Mesendoderm (in vitro differentiated cells): ENCODE measurements around the gene SECISBP2L.

Experiments used
- DNase-seq: peaks from one replicate; pipeline ENCODE4 v3.0.0; 2013
- H2AK5ac ChIP-seq: 2 replicates; pipeline ENCODE4 v1.6.1; 2013; ENCODE audit warnings: low read length, inconsistent platforms
- H2BK120ac ChIP-seq: 2 replicates; pipeline ENCODE4 v1.6.1; 2013; ENCODE audit warnings: low read depth, mild to moderate bottlenecking, low read length, moderate library complexity, mixed read lengths
- H2BK15ac ChIP-seq: replicated peaks from 2 replicates; pipeline ENCODE4 v1.6.1; 2013; ENCODE audit warnings: low read depth, mild to moderate bottlenecking, moderate library complexity
- H2BK5ac ChIP-seq: 2 replicates; pipeline ENCODE4 v1.6.1; 2013; ENCODE audit warnings: low read length, inconsistent platforms
- H3K18ac ChIP-seq: 2 replicates; pipeline ENCODE4 v1.6.1; 2013; ENCODE audit warnings: mild to moderate bottlenecking, low read length, mixed read lengths
- H3K23ac ChIP-seq: one replicate; pipeline ENCODE4 v1.6.1; 2013; ENCODE audit warnings: low read length
- H3K27ac ChIP-seq: 2 replicates; pipeline ENCODE4 v1.5.1; 2013; ENCODE audit warnings: low read depth, mild to moderate bottlenecking, inconsistent platforms, low read length, moderate library complexity
- H3K27me3 ChIP-seq: 2 replicates; pipeline ENCODE4 v1.6.1; 2013; ENCODE audit warnings: low read length, control low read depth, mild to moderate bottlenecking, inconsistent platforms; ENCODE audit not compliant: insufficient read depth, poor library complexity
- H3K36me3 ChIP-seq: 2 replicates; pipeline ENCODE4 v1.6.1; 2013; ENCODE audit warnings: low read length, inconsistent platforms; ENCODE audit not compliant: control insufficient read depth, insufficient read depth
- H3K4ac ChIP-seq: one replicate; pipeline ENCODE4 v1.6.1; 2013; ENCODE audit warnings: low read depth, mild to moderate bottlenecking, low read length, moderate library complexity
- H3K4me1 ChIP-seq: 2 replicates; pipeline ENCODE4 v1.6.1; 2013; ENCODE audit warnings: low read depth, low read length, inconsistent platforms; ENCODE audit not compliant: control insufficient read depth
- H3K4me2 ChIP-seq: 2 replicates; pipeline ENCODE4 v1.6.1; 2013; ENCODE audit warnings: low read length
- H3K4me3 ChIP-seq: 2 replicates; pipeline ENCODE4 v1.5.1; 2013; ENCODE audit warnings: mild to moderate bottlenecking, low read length
- H3K56ac ChIP-seq: one replicate; pipeline ENCODE4 v1.6.1; 2013; ENCODE audit warnings: low read length
- H3K79me1 ChIP-seq: 2 replicates; pipeline ENCODE4 v1.6.1; 2013; ENCODE audit warnings: low read length, inconsistent platforms
- H3K79me2 ChIP-seq: 2 replicates; pipeline ENCODE4 v1.6.1; 2013; ENCODE audit warnings: mild to moderate bottlenecking, low read length; ENCODE audit not compliant: control insufficient read depth, insufficient read depth
- H3K9ac ChIP-seq: 2 replicates; pipeline ENCODE4 v1.6.1; 2013; ENCODE audit warnings: low read length, inconsistent platforms
- H4K5ac ChIP-seq: one replicate; pipeline ENCODE4 v1.6.1; 2013; ENCODE audit warnings: low read length
- H4K8ac ChIP-seq: one replicate; pipeline ENCODE4 v1.6.1; 2013; ENCODE audit warnings: low read depth, mild to moderate bottlenecking, control low read depth, low read length, moderate library complexity
- WGBS: extraction: QIAGEN DNeasy Blood & Tissue Kit; methylation state at CpG from one replicate; pipeline ENCODE4 v1.1.7; 2013; ENCODE audit warnings: low lambda C conversion rate, missing lambda C conversion rate; ENCODE audit not compliant: insufficient coverage; ENCODE audit errors: extremely low coverage; 5-methylcytosine and 5-hydroxymethylcytosine counted together

Gene SECISBP2L

DNA sequence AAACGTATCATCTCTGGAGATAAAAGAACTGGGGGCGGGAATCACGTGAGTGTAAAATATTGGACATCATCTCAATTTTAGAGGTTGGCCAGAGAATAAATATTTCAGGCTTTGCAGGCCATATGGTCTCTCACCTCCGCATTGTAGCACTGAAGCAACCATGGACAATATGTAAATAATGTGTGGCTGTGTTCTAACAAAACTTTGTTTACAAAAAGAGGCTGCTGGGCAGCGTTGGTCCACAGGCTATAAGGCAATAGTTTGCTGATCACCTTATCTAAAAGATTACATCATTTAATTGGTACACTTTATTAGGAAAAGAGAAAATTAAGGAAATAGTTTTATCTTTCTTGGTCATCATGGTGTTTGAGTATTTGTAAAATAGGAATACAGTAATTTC, 60.0 kb downstream of the SECISBP2L start:
- Histone ChIP-seq H3K18ac (no peak overlapping the region), H3K9ac (no peak overlapping the region), H3K4ac (no peak overlapping the region), H3K4me3 (no peak overlapping the region), H3K27ac (no peak overlapping the region), H2BK15ac (no peak overlapping the region), H3K23ac (no peak overlapping the region), H3K36me3 (no peaks in the 10 kb centered on the region), H2BK120ac (no peak overlapping the region), H4K5ac (no peak overlapping the region), H2AK5ac (no peak overlapping the region), H2BK5ac (no peak overlapping the region), H3K4me2 (no peak overlapping the region), H3K79me1 (no peaks in the 10 kb centered on the region), H3K27me3 (no peaks in the 10 kb centered on the region), H3K79me2 (no peaks in the 10 kb centered on the region), H3K4me1 (no peaks in the 10 kb centered on the region), H4K8ac (no peak overlapping the region), H3K56ac (no peak overlapping the region)
- DNase-seq = no peak
- WGBS = no CpG with 5 or more reads among the region's 5 CpGs

DNA sequence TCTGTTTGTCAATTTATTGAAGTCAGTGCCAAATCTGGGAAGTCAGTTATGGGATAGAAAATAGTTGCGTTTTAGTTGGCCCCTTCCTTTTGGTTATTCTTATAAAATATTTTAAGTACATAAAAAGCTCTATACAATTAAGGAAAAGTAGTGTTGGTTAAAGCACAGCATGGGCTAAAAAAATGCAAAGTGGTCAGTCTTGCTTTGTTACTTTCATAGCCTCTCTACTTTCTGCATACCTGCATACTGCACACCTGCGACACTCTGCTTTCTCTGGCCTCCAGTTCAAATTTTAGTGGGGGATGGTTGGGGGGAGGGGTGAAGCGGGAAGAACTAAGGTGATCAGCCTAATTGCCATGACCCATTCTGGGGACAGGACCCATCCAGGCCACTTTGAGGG, 60.7 kb downstream of the SECISBP2L start:
- Histone ChIP-seq H3K27me3 (no peaks in the 10 kb centered on the region), H3K9ac (no peak overlapping the region), H2BK15ac (no peak overlapping the region), H3K79me2 (no peaks in the 10 kb centered on the region), H3K4me2 (no peak overlapping the region), H4K5ac (no peak overlapping the region), H3K56ac (no peak overlapping the region), H4K8ac (no peak overlapping the region), H3K36me3 (no peaks in the 10 kb centered on the region), H2BK120ac (no peak overlapping the region), H2AK5ac (no peak overlapping the region), H2BK5ac (no peak overlapping the region), H3K18ac (no peak overlapping the region), H3K27ac (no peak overlapping the region), H3K79me1 (no peaks in the 10 kb centered on the region), H3K4me1 (no peaks in the 10 kb centered on the region), H3K23ac (no peak overlapping the region), H3K4me3 (no peak overlapping the region), H3K4ac (no peak overlapping the region)
- WGBS = no CpG with 5 or more reads among the region's 3 CpGs
- no peak for DNase-seq

DNA sequence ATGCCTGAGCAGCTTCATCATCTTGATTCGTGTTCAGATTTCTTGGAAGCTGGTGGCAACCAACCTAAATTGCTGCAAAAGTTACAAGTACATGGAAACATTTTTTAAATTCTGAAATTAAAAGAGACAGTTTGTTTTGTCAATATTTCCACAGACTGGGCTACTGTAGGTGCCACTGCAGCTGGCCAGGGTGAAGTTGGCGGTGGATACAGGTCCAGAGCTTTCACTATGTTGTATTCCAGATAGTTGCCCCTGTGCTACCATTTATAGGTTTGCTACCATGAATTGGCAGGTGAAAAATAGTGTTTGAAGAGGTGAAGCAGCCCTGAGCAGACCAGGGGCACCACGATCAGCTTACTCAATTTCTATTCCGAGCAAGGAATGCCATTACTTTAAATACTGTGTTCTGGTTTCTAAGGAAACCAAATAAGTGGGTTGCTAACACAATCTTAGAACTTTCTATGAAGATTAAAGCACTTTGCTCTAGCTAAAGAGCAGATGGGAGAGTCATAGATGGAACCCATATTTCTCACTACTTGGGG, 61.4 kb downstream of the SECISBP2L start:
- WGBS = no CpG with 5 or more reads among the region's 4 CpGs
- no peak overlapping the region for H3K23ac ChIP-seq
- H3K4ac ChIP-seq = no peak overlapping the region
- H4K8ac ChIP-seq = no peak overlapping the region
- no peaks in the 10 kb centered on the region for H3K27me3 ChIP-seq
- no peak overlapping the region for H3K56ac ChIP-seq
- H4K5ac ChIP-seq = no peak overlapping the region
- no peak overlapping the region for H2AK5ac ChIP-seq
- no peak overlapping the region for H3K4me2 ChIP-seq
- H3K79me1 ChIP-seq = no peaks in the 10 kb centered on the region
- H3K4me3 ChIP-seq = no peak overlapping the region
- DNase-seq = no peak
- H3K79me2 ChIP-seq = no peaks in the 10 kb centered on the region
- no peak overlapping the region for H3K27ac ChIP-seq
- H3K4me1 ChIP-seq = no peaks in the 10 kb centered on the region
- no peak overlapping the region for H2BK15ac ChIP-seq
- no peak overlapping the region for H3K18ac ChIP-seq
- no peak overlapping the region for H2BK120ac ChIP-seq
- H3K36me3 ChIP-seq = no peaks in the 10 kb centered on the region
- no peak overlapping the region for H2BK5ac ChIP-seq
- H3K9ac ChIP-seq = no peak overlapping the region

DNA sequence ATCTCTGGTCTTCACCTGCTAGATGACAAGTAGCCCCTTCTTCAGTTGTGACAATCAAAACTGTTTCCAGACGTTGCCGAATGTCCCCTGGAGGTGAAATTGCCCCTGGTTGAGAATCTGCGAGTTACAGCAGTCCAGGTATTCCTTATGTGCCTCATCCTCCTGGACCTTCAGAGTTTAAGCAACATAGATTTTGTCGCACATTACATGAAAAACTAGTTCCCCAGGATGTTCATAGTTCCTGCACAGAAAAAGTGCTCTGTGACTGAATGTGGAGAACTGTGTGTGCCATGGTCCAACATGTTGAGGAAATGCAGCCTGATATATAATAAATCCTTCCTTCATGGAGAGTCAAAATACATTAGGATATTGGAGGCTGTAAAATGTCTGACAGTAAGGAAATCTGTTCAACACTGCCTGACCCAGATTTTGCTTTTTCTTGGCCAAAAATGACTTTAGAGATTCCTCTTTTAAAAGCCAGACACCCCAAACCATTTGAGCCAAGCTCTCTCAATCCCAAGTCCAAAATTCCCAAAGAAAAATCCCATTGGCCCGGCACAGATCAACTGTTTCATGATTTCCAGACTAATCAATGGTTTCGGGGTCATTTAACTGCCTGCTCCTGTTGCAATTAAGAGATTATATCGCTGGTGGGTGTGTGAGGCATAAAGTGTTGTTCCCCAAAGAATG, 62.1 kb downstream of the SECISBP2L start:
- Histone ChIP-seq H4K8ac (no peak overlapping the region), H3K27me3 (no peaks in the 10 kb centered on the region), H3K56ac (no peak overlapping the region), H3K4me3 (no peak overlapping the region), H4K5ac (no peak overlapping the region), H3K79me1 (no peaks in the 10 kb centered on the region), H3K4ac (no peak overlapping the region), H3K36me3 (no peaks in the 10 kb centered on the region), H2BK5ac (no peak overlapping the region), H3K79me2 (no peaks in the 10 kb centered on the region), H3K9ac (no peak overlapping the region), H3K23ac (no peak overlapping the region), H3K27ac (no peak overlapping the region), H2BK120ac (no peak overlapping the region), H3K4me2 (no peak overlapping the region), H3K18ac (no peak overlapping the region), H3K4me1 (no peaks in the 10 kb centered on the region), H2AK5ac (no peak overlapping the region), H2BK15ac (no peak overlapping the region)
- DNase-seq = no peak
- no CpG with 5 or more reads among the region's 7 CpGs for WGBS

DNA sequence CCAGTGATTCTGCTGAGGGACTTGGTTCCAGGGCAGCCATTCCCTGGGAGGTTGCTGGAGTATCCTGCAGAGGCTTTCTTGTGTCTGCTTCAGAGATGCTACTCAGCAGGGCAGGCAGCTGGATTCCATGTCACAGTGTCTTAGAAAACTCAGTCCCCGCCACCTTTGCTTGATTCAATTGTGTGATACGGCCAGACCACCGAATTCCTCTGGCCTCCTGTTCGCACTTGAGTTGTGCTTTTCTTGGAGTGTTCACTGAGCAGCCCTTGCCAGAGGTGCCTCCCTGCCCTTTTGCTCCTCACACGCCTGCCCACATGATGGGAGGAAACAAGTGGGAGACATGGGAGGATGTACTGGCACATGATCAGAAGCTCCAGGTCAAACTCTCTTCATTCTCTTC, 62.9 kb downstream of the SECISBP2L start:
- WGBS = no CpG with 5 or more reads among the region's 5 CpGs
- Histone ChIP-seq H3K4ac (no peak overlapping the region), H3K23ac (no peak overlapping the region), H3K18ac (no peak overlapping the region), H2BK5ac (no peak overlapping the region), H4K8ac (no peak overlapping the region), H3K27ac (no peak overlapping the region), H3K4me3 (no peak overlapping the region), H2AK5ac (no peak overlapping the region), H3K56ac (no peak overlapping the region), H3K27me3 (no peaks in the 10 kb centered on the region), H2BK15ac (no peak overlapping the region), H3K9ac (no peak overlapping the region), H3K4me2 (no peak overlapping the region), H2BK120ac (no peak overlapping the region), H3K79me1 (no peaks in the 10 kb centered on the region), H3K36me3 (no peaks in the 10 kb centered on the region), H3K79me2 (no peaks in the 10 kb centered on the region), H3K4me1 (no peaks in the 10 kb centered on the region), H4K5ac (no peak overlapping the region)
- DNase-seq = no peak

DNA sequence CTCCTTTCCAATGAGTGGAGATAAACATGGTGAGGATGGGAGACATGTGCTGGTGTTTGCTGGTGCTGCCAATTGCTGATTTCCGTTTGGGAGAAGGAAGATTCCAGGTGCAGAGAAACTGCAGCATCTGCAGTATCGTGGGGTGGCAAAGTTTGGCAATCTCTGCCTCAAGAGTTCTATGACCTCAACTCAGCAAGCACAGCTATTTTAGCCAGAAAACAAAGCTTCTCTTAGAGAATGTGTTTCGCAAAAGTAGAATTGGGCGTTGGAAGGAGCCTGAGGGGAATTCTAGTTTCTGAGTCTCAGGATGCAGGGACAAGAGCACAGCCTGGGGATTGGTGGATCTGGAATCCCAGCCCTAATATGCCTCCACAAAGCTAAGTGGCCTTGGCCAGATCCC, 64.3 kb downstream of the SECISBP2L start:
- Histone ChIP-seq H3K4ac (no peak overlapping the region), H2AK5ac (no peak overlapping the region), H3K4me1 (no peaks in the 10 kb centered on the region), H3K9ac (no peak overlapping the region), H3K36me3 (no peaks in the 10 kb centered on the region), H3K23ac (no peak overlapping the region), H3K18ac (no peak overlapping the region), H3K79me1 (no peaks in the 10 kb centered on the region), H3K27me3 (no peaks in the 10 kb centered on the region), H3K56ac (no peak overlapping the region), H3K79me2 (no peaks in the 10 kb centered on the region), H4K5ac (no peak overlapping the region), H3K4me3 (no peak overlapping the region), H2BK15ac (no peak overlapping the region), H3K27ac (no peak overlapping the region), H2BK120ac (no peak overlapping the region), H2BK5ac (no peak overlapping the region), H4K8ac (no peak overlapping the region), H3K4me2 (no peak overlapping the region)
- no CpG with 5 or more reads among the region's 4 CpGs for WGBS
- DNase-seq = no peak
